HCT116 (cell line): ENCODE results near the gene TBC1D8. TPM values are rescaled to one million over a fixed set of nuclear protein-coding genes. Genes with fewer than 3 reads are reported as not detected.

Experiments
- ATAC-seq: fragments of 200-7000 bp; cut with Tn5 transposase; 2 replicates; pipeline ENCODE4 v1.9.1; 2020; ENCODE audit warnings: mild to moderate bottlenecking, moderate library complexity
- BruUV-seq: library from RNA; stranded (reverse); fragments of 400-500 nt; replicated peaks from 2 replicates; lab custom pipeline; 2021; lab: Mats Ljungman, UMichigan
- CTCF ChIA-PET: fragments of 300-600 bp; sonication (Branson Sonifier 250); formaldehyde crosslinking; loops from one replicate; lab custom pipeline; 2021; ENCODE audit warnings: antibody characterized with exemption; lab: Charles Lee
- POLR2A ChIA-PET: fragments of 300-600, 350-600 bp; sonication (Branson Sonifier 250); formaldehyde crosslinking; loops from one replicate; lab custom pipeline; 2021; ENCODE audit warnings: antibody characterized with exemption; lab: Charles Lee
- RAD21 ChIA-PET, 2 experiments: fragments of 300-600 bp; sonication (Branson Sonifier 250); formaldehyde crosslinking; loops; one replicate each; lab custom pipeline; 2023; ENCODE audit warnings: low total read pairs in 2 of 2; ENCODE audit not compliant: uncharacterized antibody in 2 of 2, unreplicated experiment in 2 of 2, low non-redundant PET in 1 of 2; lab: Charles Lee
- DNase-seq: peaks from one replicate; pipeline ENCODE4 v3.0.0-alpha.2; 2010; ENCODE audit warnings: low read depth, low spot score
- H2AFZ ChIP-seq: fragments of 200-600 bp; shearing (Covaris generic), sonication (generic); 2 replicates; pipeline ENCODE4 v1.6.1; 2017; ENCODE audit warnings: low read depth, mixed run types, mixed read lengths, antibody characterized with exemption, low read length; ENCODE audit not compliant: poor library complexity, severe bottlenecking
- H3K27ac ChIP-seq: 2 replicates; pipeline ENCODE4 v1.5.1; 2012; ENCODE audit warnings: low read depth, low read length
- H3K27me3 ChIP-seq: fragments of 200-600 bp; sonication (generic); 2 replicates; pipeline ENCODE4 v1.6.1; 2016; ENCODE audit warnings: mixed run types, low read length, mixed read lengths; ENCODE audit not compliant: insufficient read depth
- H3K36me3 ChIP-seq, 2 experiments: fragments of 200-500 bp in 1 of 2; fragments of 200-600 bp in 1 of 2; sonication (Bioruptor generic) in 1 of 2; sonication (generic) in 1 of 2; 2 replicates each; pipeline versions ENCODE4 v1.5.1 to v1.6.1; 2014 to 2016; ENCODE audit warnings: low read length in 2 of 2, inconsistent platforms in 1 of 2, mixed read lengths in 1 of 2, mixed run types in 1 of 2; ENCODE audit not compliant: insufficient read depth in 2 of 2, control insufficient read depth in 1 of 2
- H3K4me1 ChIP-seq, 2 experiments: fragments of 200-600 bp in 1 of 2; sonication (generic) in 1 of 2; 2 replicates each; pipeline versions ENCODE4 v1.5.1 to v1.6.1; 2012 to 2017; ENCODE audit warnings: low read length in 2 of 2, inconsistent platforms in 1 of 2, mild to moderate bottlenecking in 1 of 2, mixed read lengths in 1 of 2, mixed run types in 1 of 2, moderate library complexity in 1 of 2; ENCODE audit not compliant: insufficient read depth in 2 of 2, control insufficient read depth in 1 of 2
- H3K4me2 ChIP-seq: fragments of 200-600 bp; sonication (generic); 2 replicates; pipeline ENCODE4 v1.6.1; 2017; ENCODE audit warnings: mixed run types, low read length, mixed read lengths
- H3K4me3 ChIP-seq, 2 experiments: fragments of 200-600 bp in 1 of 2; sonication (generic) in 1 of 2; replicated peaks in 1 of 2; 2 replicates each; pipeline ENCODE4 v1.5.1; 2011 to 2016; ENCODE audit warnings: low read length in 2 of 2, control low read depth in 1 of 2, low read depth in 1 of 2, mild to moderate bottlenecking in 1 of 2, mixed read lengths in 1 of 2, mixed run types in 1 of 2
- H3K79me2 ChIP-seq: fragments of 200-600 bp; sonication (generic); 2 replicates; pipeline ENCODE4 v1.6.1; 2017; ENCODE audit warnings: mild to moderate bottlenecking, mixed run types, low read length, moderate library complexity, mixed read lengths; ENCODE audit not compliant: insufficient read depth
- H3K9ac ChIP-seq: fragments of 200-600 bp; sonication (generic); 2 replicates; pipeline ENCODE4 v1.6.1; 2016; ENCODE audit warnings: low read length, mixed read lengths
- H3K9me2 ChIP-seq: fragments of 200-600 bp; sonication (generic), shearing (Covaris generic); 2 replicates; pipeline ENCODE4 v1.6.1; 2017; ENCODE audit warnings: mixed run types, mild to moderate bottlenecking, moderate library complexity; ENCODE audit not compliant: insufficient read depth
- H3K9me3 ChIP-seq, 2 experiments: fragments of 200-500 bp in 1 of 2; fragments of 200-600 bp in 1 of 2; sonication (Bioruptor generic) in 1 of 2; sonication (generic) in 1 of 2; 2 replicates each; pipeline ENCODE4 v1.6.1; 2014 to 2017; ENCODE audit warnings: low read length in 2 of 2, mixed read lengths in 2 of 2, inconsistent platforms in 1 of 2, low read depth in 1 of 2, mild to moderate bottlenecking in 1 of 2, mixed run types in 1 of 2, moderate library complexity in 1 of 2; ENCODE audit not compliant: control insufficient read depth in 1 of 2, insufficient read depth in 1 of 2
- H4K20me1 ChIP-seq: fragments of 200-600 bp; sonication (generic), shearing (Covaris generic); 2 replicates; pipeline ENCODE4 v1.6.1; 2017; ENCODE audit warnings: mixed run types, mild to moderate bottlenecking, moderate library complexity; ENCODE audit not compliant: insufficient read depth
- CEBPB ChIP-seq: IDR thresholded peaks from 2 replicates; pipeline ENCODE4 v1.6.1; 2012; ENCODE audit warnings: low read depth
- EGR1 ChIP-seq: IDR thresholded peaks from 2 replicates; pipeline ENCODE4 v1.6.1; 2012; ENCODE audit warnings: low read depth
- JUND ChIP-seq: IDR thresholded peaks from 2 replicates; pipeline ENCODE4 v1.6.1; 2012
- POLR2AphosphoS5 ChIP-seq: IDR thresholded peaks from 2 replicates; pipeline ENCODE4 v1.6.1; 2011; ENCODE audit warnings: mild to moderate bottlenecking, low read depth, low read length, moderate library complexity
- SIN3A ChIP-seq: IDR thresholded peaks from 2 replicates; pipeline ENCODE4 v1.6.1; 2012; ENCODE audit warnings: low read depth
- SP1 ChIP-seq: IDR thresholded peaks from 2 replicates; pipeline ENCODE4 v1.6.1; 2012; ENCODE audit warnings: low read depth
- SRF ChIP-seq: IDR thresholded peaks from 2 replicates; pipeline ENCODE4 v1.6.1; 2012; ENCODE audit warnings: low read depth
- TCF7L2 ChIP-seq: IDR thresholded peaks from 2 replicates; pipeline ENCODE4 v1.7.0; 2011; ENCODE audit warnings: borderline replicate concordance, inconsistent platforms; ENCODE audit not compliant: insufficient read depth, insufficient read length; ENCODE audit errors: extremely low read depth
- ZNF274 ChIP-seq: fragments of 200-500 bp; sonication (Bioruptor generic); IDR thresholded peaks from 2 replicates; pipeline ENCODE4 v1.6.1; 2014; ENCODE audit warnings: mild to moderate bottlenecking, low read depth, low read length, inconsistent platforms
- intact Hi-C: fragments of 100-400 bp; cut with micrococcal nuclease; formaldehyde crosslinking; loops from 2 replicates; pipeline ENCODE4 v1.10.0; 2022
- total RNA-seq: library from RNA; stranded (reverse); gene quantifications from one replicate; pipeline ENCODE4 v1.2.1, GENCODE V29; 2021; ENCODE audit not compliant: unreplicated experiment
- TF ChIP-seq, protein P1 (sequence below): IDR thresholded peaks from 2 replicates; pipeline ENCODE4 v1.6.1; 2012
- TF ChIP-seq, protein P2 (sequence below): IDR thresholded peaks from 2 replicates; pipeline ENCODE4 v1.6.1; 2012

The TBC1D8 gene
- total RNA-seq, 1 experiment from 2014 or later: 44.0 TPM

DNA sequence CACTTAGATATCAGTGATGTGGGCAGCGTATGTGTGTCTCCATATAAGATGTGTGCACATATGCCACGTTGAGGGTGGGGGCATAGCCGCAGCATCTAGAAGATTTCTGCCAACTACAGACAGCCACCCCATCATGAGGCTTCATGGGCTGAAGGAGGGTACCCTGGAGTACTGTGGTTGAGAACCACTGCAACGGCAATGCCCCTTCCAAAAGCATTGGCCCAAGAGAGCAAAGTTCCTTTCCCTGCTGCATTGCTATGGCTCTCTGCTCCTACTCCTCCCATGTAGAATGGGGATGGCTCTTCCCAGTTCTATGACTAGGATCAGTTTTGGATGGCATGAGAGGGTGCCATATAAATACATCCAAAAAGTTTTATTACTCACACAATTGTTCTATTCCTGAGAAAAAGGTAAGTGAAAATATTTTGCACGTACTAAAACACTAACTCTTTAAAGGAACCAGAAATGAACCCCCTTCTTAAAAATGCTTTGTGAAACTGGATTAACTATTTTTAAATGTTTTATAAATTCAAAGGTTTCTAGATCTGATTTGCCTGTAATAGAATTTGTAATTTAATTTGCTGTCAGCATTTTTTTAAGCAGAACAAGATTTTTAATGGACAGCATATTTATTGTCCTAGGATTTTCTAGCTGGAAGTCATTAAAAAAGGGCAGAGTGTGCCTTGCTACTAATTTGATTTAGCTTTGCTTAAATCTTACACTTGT, 153.5 kb downstream of the TBC1D8 start:
- DNase-seq (no peak), ATAC-seq (no peak)
- no peaks in the 10 kb centered on the region for H3K9me2 ChIP-seq
- H3K79me2 ChIP-seq: peaks cover 7% of the 10 kb centered on the region
- RAD21 ChIA-PET: no interaction called here
- POLR2A ChIA-PET: no interaction called here
- H4K20me1 ChIP-seq: no peaks in the 10 kb centered on the region
- TF ChIP-seq, protein P1, sequence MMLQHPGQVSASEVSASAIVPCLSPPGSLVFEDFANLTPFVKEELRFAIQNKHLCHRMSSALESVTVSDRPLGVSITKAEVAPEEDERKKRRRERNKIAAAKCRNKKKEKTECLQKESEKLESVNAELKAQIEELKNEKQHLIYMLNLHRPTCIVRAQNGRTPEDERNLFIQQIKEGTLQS: no peak
- TF ChIP-seq, protein P2, sequence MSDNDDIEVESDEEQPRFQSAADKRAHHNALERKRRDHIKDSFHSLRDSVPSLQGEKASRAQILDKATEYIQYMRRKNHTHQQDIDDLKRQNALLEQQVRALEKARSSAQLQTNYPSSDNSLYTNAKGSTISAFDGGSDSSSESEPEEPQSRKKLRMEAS: no peak
- TF ChIP-seq JUND (no peak), SIN3A (no peak), POLR2AphosphoS5 (no peak), ZNF274 (no peak), TCF7L2 (no peak), SRF (no peak), SP1 (no peak), CEBPB (no peak), EGR1 (no peak)
- intact Hi-C loops: no loop called here
- no peak overlapping the region for H2AFZ ChIP-seq
- H3K4me1 ChIP-seq: peaks cover 6 to 9% of the 10 kb centered on the region in 2 experiments
- H3K4me2 ChIP-seq: no peak overlapping the region
- CTCF ChIA-PET: no interaction called here
- no peaks in the 10 kb centered on the region for H3K27me3 ChIP-seq
- H3K27ac ChIP-seq: no peak overlapping the region
- peaks cover 0 to 2% of the 10 kb centered on the region in 2 experiments; a peak in 2 of 4 replicates for H3K36me3 ChIP-seq
- no peak overlapping the region for H3K4me3 ChIP-seq
- no peak overlapping the region for H3K9ac ChIP-seq
- BruUV-seq: no TSS peak
- no peaks in the 10 kb centered on the region for H3K9me3 ChIP-seq
